ENCODE results near the gene COBL. TPM values are rescaled to one million over a fixed set of nuclear protein-coding genes. Genes with fewer than 3 reads are reported as not detected.

Gene COBL
- total RNA-seq, 1 experiment from 2014 or later, result 0.39 TPM

- Histone ChIP-seq H3K4me3 (ENCODE audit: low read depth in 2 of 2, low read length in 2 of 2) (no peak overlapping the region), H3K27me3 (ENCODE audit: control insufficient read depth, insufficient read depth, low read length) (no peaks in the 10 kb centered on the region), H3K36me3 (ENCODE audit: control insufficient read depth, insufficient read depth, low read length) (no peaks in the 10 kb centered on the region), H3K9me3 (ENCODE audit: control insufficient read depth, insufficient read depth, low read depth, low read length) (no peaks in the 10 kb centered on the region), H3K4me1 (ENCODE audit: control insufficient read depth, insufficient read depth, low read length) (no peaks in the 10 kb centered on the region), H3K27ac (ENCODE audit: low read length) (no peak overlapping the region)
- in situ Hi-C loops (cut with HindIII; ENCODE audit: low pct_unique_long_range_greater_than_20kb, low sequenced_read_pairs), result no loop called here
- ChIA-PET CTCF (no interaction called here), POLR2A (no interaction called here)
- TF ChIP-seq TCF7L2 (IDR thresholded peaks at IDR 0.05; ENCODE audit: low read depth, low read length) (no peak), POLR2AphosphoS5 (IDR thresholded peaks at IDR 0.05; ENCODE audit: low read depth, low read length) (no peak), REST (IDR thresholded peaks at IDR 0.05; ENCODE audit: insufficient read depth in 1 of 2, low read depth in 2 of 2, low read length in 1 of 2) (no peak), SIN3A (IDR thresholded peaks at IDR 0.05; ENCODE audit: borderline replicate concordance, insufficient read depth, low read depth, low read length) (no peak)
- TF ChIP-seq, protein P1, sequence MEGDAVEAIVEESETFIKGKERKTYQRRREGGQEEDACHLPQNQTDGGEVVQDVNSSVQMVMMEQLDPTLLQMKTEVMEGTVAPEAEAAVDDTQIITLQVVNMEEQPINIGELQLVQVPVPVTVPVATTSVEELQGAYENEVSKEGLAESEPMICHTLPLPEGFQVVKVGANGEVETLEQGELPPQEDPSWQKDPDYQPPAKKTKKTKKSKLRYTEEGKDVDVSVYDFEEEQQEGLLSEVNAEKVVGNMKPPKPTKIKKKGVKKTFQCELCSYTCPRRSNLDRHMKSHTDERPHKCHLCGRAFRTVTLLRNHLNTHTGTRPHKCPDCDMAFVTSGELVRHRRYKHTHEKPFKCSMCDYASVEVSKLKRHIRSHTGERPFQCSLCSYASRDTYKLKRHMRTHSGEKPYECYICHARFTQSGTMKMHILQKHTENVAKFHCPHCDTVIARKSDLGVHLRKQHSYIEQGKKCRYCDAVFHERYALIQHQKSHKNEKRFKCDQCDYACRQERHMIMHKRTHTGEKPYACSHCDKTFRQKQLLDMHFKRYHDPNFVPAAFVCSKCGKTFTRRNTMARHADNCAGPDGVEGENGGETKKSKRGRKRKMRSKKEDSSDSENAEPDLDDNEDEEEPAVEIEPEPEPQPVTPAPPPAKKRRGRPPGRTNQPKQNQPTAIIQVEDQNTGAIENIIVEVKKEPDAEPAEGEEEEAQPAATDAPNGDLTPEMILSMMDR (IDR thresholded peaks at IDR 0.05), result no peak
- no peak for ATAC-seq
- intact Hi-C loops (cut with micrococcal nuclease; ENCODE audit: unreplicated experiment), result no loop called here
- DNase-seq (ENCODE audit: low read depth, low spot score), result no peak
- BruUV-seq (replicated peaks), result no TSS peak
Measured at GRCh38 chr7:51020944-51021343, 295.7 kb downstream of the COBL start.

- DNase-seq (ENCODE audit: low read depth, low spot score) (no peak), ATAC-seq (no peak)
- no peaks in the 10 kb centered on the region for H3K36me3 ChIP-seq (ENCODE audit: control insufficient read depth, insufficient read depth, low read length)
- TF ChIP-seq, protein P1 (IDR thresholded peaks at IDR 0.05), result no peak
- TF ChIP-seq TCF7L2 (IDR thresholded peaks at IDR 0.05; ENCODE audit: low read depth, low read length), result no peak
- no peak for TF ChIP-seq REST (IDR thresholded peaks at IDR 0.05; ENCODE audit: insufficient read depth in 1 of 2, low read depth in 2 of 2, low read length in 1 of 2)
- no peak for TF ChIP-seq SIN3A (IDR thresholded peaks at IDR 0.05; ENCODE audit: borderline replicate concordance, insufficient read depth, low read depth, low read length)
- TF ChIP-seq POLR2AphosphoS5 (IDR thresholded peaks at IDR 0.05; ENCODE audit: low read depth, low read length), result no peak
- no TSS peak for BruUV-seq (replicated peaks)
- H3K27ac ChIP-seq (ENCODE audit: low read length), result no peak overlapping the region
- no peaks in the 10 kb centered on the region for H3K4me1 ChIP-seq (ENCODE audit: control insufficient read depth, insufficient read depth, low read length)
- intact Hi-C loops (cut with micrococcal nuclease; ENCODE audit: unreplicated experiment) (no loop called here), in situ Hi-C loops (cut with HindIII; ENCODE audit: low pct_unique_long_range_greater_than_20kb, low sequenced_read_pairs) (no loop called here)
- no peaks in the 10 kb centered on the region for H3K9me3 ChIP-seq (ENCODE audit: control insufficient read depth, insufficient read depth, low read depth, low read length)
- H3K27me3 ChIP-seq (ENCODE audit: control insufficient read depth, insufficient read depth, low read length), result no peaks in the 10 kb centered on the region
- H3K4me3 ChIP-seq (ENCODE audit: low read depth in 2 of 2, low read length in 2 of 2), result no peak overlapping the region
- ChIA-PET POLR2A (no interaction called here), CTCF (no interaction called here)
Measured at GRCh38 chr7:51019891-51020870, 296.4 kb downstream of the COBL start.
